BE2C (cell line): ENCODE data around the gene HIVEP3.

Experiments
- DNase-seq: peaks from one replicate; pipeline ENCODE4 v3.0.0-alpha.2; 2020
- H3K27me3 ChIP-seq: fragments of 250-450 bp; sonication (Bioruptor Pico); 2 replicates; pipeline ENCODE4 v1.5.1; 2020; ENCODE audit warnings: mild to moderate bottlenecking
- H3K36me3 ChIP-seq: fragments of 250-450 bp; sonication (Bioruptor Pico); 2 replicates; pipeline ENCODE4 v1.5.1; 2020; ENCODE audit warnings: mild to moderate bottlenecking
- H3K4me1 ChIP-seq: fragments of 250-450 bp; sonication (Bioruptor Pico); 2 replicates; pipeline ENCODE4 v1.5.1; 2020
- H3K4me3 ChIP-seq: 2 replicates; pipeline ENCODE4 v1.5.1; 2011; ENCODE audit warnings: low read depth, low read length
- H3K9me3 ChIP-seq: fragments of 250-450 bp; sonication (Bioruptor Pico); 2 replicates; pipeline ENCODE4 v1.5.1; 2020
- TF ChIP-seq, protein P1 (sequence below): IDR thresholded peaks from 2 replicates; pipeline ENCODE4 v1.5.1; 2012; ENCODE audit warnings: mild to moderate bottlenecking, low read depth, low read length

HIVEP3 gene

DNA sequence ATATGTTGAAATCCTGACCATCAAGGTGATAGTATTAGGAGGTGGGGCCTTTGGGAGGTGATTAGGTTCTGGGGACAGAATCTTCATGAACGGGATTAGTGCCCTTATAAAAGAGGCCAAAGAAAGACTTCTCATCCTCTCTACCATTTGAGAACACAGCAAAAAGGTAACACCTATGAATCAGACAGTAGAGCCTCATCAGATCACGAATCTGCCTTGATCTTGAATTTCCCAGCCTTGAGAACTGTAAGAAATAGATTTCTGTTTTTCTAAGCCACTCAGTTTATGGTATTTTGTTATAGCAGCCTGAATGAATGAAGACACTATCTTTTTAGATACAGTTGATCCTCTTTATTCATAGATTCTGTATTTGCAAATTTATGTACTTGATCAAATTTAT lies 227.3 kb downstream of the HIVEP3 start:
- DNase-seq = no peak
- Histone ChIP-seq H3K36me3 (no peaks in the 10 kb centered on the region), H3K4me1 (no peaks in the 10 kb centered on the region), H3K4me3 (no peak overlapping the region), H3K9me3 (no peaks in the 10 kb centered on the region), H3K27me3 (no peaks in the 10 kb centered on the region)
- TF ChIP-seq, protein P1, sequence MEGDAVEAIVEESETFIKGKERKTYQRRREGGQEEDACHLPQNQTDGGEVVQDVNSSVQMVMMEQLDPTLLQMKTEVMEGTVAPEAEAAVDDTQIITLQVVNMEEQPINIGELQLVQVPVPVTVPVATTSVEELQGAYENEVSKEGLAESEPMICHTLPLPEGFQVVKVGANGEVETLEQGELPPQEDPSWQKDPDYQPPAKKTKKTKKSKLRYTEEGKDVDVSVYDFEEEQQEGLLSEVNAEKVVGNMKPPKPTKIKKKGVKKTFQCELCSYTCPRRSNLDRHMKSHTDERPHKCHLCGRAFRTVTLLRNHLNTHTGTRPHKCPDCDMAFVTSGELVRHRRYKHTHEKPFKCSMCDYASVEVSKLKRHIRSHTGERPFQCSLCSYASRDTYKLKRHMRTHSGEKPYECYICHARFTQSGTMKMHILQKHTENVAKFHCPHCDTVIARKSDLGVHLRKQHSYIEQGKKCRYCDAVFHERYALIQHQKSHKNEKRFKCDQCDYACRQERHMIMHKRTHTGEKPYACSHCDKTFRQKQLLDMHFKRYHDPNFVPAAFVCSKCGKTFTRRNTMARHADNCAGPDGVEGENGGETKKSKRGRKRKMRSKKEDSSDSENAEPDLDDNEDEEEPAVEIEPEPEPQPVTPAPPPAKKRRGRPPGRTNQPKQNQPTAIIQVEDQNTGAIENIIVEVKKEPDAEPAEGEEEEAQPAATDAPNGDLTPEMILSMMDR = no peak

DNA sequence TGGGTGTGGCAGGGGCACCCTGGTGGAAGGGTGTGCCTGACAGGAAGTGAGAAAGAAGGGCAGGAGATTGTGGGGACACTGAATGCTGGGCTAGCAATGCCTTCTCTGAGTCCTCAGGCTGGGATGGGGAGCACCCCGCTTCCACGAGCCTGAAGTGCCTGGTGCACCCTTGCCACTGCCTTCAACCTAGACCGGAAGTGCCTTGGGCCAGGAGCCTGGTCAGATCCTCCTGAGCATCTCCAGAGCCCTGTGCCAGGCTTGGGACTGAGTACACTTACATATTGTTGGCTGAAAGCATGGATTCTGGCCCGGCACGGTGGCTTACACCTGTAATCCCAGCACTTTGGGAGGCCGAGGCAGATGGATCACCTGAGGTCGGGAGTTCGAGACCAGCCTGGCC lies 228.4 kb downstream of the HIVEP3 start:
- no peaks in the 10 kb centered on the region for H3K4me1 ChIP-seq
- no peak for DNase-seq

DNA sequence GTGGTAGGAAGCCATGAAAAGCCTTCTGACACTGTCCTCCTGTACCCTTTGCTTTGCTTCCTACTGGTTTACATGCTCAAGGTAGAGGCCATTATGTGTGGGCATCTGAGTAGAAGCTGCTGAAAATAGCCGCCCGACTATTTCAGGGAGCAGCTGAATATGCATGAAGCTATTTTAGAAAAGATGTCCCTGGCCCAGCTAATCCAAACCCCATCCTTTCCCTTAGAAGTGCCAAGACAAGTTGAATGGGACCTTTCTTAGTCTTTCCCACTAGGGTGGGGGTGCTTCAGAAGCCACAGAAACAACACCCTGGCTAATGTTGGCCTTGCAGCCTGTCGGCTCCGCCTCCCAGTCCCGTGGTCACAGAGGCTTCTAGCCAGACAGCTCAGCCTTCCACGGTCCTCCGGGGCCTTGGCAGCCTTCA lies 229.2 kb downstream of the HIVEP3 start:
- H3K4me3 ChIP-seq = no peak overlapping the region
- H3K4me1 ChIP-seq = no peaks in the 10 kb centered on the region
- TF ChIP-seq, protein P1 = no peak
- H3K36me3 ChIP-seq = no peaks in the 10 kb centered on the region
- H3K9me3 ChIP-seq = no peaks in the 10 kb centered on the region
- DNase-seq = no peak
- H3K27me3 ChIP-seq = no peaks in the 10 kb centered on the region

More for the DNA sequence above, 228.4 kb downstream of the HIVEP3 start:
- Histone ChIP-seq H3K27me3 (no peaks in the 10 kb centered on the region), H3K36me3 (no peaks in the 10 kb centered on the region), H3K9me3 (no peaks in the 10 kb centered on the region), H3K4me3 (no peak overlapping the region)
- TF ChIP-seq, protein P1 = no peak

DNA sequence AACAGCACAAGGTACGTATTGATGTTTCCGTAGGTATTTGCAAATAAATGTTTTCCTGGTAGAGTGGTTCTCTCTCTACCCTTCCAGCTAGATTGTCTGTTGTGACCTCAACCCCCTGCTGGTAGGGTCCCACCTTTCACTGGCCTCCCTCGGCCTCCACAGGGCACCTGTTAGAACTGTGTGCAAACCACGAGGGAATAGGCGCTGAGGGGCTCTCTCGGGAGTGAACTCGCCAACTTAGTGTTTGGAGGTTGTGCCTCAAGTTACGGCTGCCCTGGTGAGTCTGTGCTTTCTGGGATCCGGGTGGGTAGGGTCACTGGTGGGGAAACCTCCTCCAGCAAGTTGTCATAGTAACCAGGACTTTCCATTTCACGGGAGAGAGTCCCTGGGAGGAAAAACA lies 229.6 kb downstream of the HIVEP3 start:
- Histone ChIP-seq H3K27me3 (no peaks in the 10 kb centered on the region), H3K36me3 (no peaks in the 10 kb centered on the region), H3K4me1 (no peaks in the 10 kb centered on the region), H3K4me3 (no peak overlapping the region), H3K9me3 (no peaks in the 10 kb centered on the region)
- DNase-seq = no peak
- TF ChIP-seq, protein P1 = no peak

DNA sequence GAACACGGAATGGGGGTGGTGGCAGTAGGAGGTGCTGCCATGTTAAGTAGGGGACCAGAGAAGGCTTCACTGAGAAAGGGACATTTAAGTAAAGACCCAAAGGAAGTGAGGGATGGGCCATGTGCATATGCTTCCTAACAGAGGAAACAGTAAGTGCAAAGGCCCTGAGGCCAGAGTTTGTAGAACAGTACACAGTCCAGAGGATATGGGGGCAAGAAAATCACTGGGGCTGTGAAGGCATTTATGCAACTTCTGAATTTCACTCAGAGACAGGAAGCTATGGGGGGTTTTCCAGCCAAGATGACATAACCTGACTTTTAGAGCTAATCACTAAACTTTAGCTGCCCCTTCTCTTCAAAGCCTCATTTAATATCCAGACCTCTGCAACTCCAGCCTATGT lies 231.7 kb downstream of the HIVEP3 start:
- Histone ChIP-seq H3K36me3 (no peaks in the 10 kb centered on the region), H3K4me3 (no peak overlapping the region), H3K4me1 (no peaks in the 10 kb centered on the region; the same call in 1 of the 2 replicates), H3K27me3 (no peaks in the 10 kb centered on the region), H3K9me3 (no peaks in the 10 kb centered on the region)
- DNase-seq = no peak
- TF ChIP-seq, protein P1 = no peak

DNA sequence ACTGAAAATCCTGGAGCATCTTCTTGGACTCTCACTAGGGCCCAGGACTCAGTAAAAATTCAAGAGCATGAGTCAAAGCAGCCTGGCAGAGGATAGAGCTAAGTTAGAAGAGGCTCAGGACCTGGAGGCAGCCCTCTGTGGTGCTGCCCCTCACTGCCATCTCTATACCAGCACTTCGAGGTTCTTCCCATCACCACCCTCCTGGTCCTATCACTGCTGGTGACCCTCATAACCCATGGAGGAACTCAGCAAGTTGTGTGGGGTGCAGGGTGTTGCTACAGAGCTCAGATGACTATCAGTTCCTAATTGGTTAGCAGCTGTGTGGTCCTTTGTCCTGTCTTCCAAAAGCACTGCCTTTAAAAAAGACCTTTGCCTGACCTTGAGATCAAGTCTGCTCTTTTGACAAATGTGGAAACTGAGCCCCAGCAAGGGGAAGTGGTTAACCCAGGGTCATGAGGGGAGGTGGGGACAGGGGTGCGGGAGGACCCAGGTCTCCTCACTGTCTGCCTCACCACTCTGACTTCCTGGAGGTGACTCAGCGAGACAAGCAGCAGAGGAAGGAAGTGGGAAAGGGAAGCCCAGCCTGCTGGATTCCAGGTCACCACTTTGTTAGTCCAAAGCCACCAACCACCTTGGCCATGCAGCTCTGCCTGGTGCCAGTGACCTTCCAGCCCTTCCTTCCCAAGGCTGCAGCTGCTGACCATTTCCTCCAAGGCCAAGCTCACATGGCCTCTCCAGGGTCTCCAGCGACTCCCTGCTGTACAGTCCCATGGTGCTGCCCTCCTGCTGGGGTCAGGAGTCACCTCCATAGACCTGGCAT lies 234.8 kb downstream of the HIVEP3 start:
- Histone ChIP-seq H3K4me1 (no peaks in the 10 kb centered on the region; the same call in 1 of the 2 replicates), H3K36me3 (no peaks in the 10 kb centered on the region), H3K4me3 (no peak overlapping the region), H3K27me3 (no peaks in the 10 kb centered on the region), H3K9me3 (no peaks in the 10 kb centered on the region)
- TF ChIP-seq, protein P1 = no peak
- no peak for DNase-seq
